HG02642 (cell line): ENCODE measurements around the gene RPS6KC1.
"Not testable (repeated sequence)": the region's sequence is repeated elsewhere in the genome, so short reads cannot be mapped to it uniquely, and the experiment has no call there.

Source experiments
- ATAC-seq: cut with Tn5 transposase; IDR thresholded peaks from one replicate; pipeline ENCODE4 v1.9.1; 2021; ENCODE audit warnings: mild to moderate bottlenecking; ENCODE audit not compliant: unreplicated experiment, poor library complexity

Gene RPS6KC1

DNA sequence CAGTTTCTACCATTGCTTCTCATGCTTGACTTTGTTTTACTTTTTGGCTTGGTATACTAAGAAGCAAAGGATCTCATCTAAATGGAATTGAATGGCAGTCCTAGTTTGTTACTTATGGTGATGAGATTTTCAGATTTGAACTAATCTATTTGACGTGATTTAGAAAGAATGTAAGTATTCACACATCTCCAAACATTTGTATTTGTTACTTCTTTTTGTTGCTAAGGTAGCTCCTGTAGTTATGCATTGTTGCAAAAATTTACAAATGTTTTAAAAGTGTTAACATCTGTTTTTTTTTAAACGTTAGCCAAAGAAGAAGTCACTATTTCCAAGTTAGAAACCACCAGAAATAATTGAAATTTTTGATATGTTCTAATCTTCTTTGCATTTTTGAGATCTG lies 222.5 kb downstream of the RPS6KC1 start:
- no peak for ATAC-seq

- ATAC-seq: no peak
These were observed 223.1 kb downstream of the RPS6KC1 start for GRCh38 chr1:213274140-213274539.

- no peak for ATAC-seq
These were observed 224.3 kb downstream of the RPS6KC1 start for GRCh38 chr1:213275293-213275692.

GRCh38 chr1:213276236-213276635 lies 225.2 kb downstream of the RPS6KC1 start:
- ATAC-seq: no peak

- no peak for ATAC-seq
These were observed 226.0 kb downstream of the RPS6KC1 start for GRCh38 chr1:213277036-213277435.

DNA sequence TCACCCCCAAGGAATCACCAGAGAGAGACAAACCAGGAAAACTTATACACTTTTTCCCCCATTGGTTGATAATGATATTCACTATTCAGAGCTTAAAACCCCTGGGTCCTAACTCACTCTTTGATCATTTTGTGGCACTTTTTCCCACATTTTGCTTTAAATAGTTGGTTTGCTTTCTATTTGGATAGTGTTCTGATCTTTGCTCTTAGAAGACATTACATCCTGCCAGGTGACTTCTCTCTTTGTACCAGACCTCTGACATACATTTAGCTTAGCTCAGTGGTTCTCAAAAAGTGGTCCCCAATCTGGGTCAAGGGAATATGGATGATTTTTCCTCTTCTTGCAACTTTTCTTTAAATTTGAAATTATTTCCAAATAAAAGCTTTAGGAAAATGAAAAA lies 228.4 kb downstream of the RPS6KC1 start:
- ATAC-seq: no peak

DNA sequence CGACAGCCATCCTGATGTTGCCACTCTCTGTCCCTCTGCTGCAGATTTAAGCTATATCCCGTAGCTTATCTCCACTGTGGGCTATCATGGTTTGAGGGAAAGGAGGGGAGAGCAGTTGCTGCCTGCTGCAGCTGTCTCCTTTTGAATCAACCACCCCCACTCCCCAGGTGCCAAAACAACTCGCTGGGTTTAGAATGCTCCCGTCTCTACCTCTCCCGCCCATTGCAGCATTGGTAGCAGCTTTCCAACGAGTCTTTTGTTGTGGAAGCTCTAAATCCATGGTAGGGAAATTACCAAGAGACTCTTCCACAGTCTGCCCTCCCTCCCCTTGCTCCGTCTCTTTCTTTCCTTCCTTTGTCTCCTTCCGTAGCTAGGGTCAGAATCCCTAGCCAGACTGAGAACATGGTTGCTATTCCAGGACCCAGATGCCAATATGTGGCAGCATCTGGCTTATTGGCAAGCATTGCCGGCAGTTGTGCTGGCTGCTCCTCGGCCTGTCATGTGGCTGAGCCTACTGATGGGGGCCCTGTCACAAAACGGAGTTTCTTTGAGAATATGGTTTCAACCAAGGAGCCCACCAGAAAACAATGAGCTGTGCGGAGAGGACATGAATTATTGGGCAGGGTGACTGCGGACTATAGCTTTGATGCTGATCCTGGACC lies 230.7 kb downstream of the RPS6KC1 start:
- no peak for ATAC-seq

DNA sequence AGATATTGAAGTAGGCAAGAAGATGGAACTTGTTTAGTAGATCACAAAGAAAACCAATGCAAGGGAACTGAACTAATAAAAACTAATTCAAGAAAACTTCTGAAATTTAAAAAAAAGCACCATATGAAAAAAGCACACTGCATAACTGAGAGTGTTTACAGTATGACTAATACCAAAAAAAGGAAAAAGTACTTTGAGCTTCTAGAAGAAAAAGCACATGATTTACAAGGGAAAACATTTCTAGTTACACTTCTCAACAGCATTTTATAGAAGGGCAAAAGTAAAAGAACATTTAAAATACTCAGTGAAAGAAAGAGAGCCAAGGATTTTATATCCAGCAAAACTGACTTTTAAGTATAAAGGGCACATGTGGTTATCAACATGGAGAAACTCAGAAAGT lies 233.6 kb downstream of the RPS6KC1 start:
- ATAC-seq: no peak

GRCh38 chr1:213286235-213286634 lies 235.2 kb downstream of the RPS6KC1 start:
- ATAC-seq: no peak

DNA sequence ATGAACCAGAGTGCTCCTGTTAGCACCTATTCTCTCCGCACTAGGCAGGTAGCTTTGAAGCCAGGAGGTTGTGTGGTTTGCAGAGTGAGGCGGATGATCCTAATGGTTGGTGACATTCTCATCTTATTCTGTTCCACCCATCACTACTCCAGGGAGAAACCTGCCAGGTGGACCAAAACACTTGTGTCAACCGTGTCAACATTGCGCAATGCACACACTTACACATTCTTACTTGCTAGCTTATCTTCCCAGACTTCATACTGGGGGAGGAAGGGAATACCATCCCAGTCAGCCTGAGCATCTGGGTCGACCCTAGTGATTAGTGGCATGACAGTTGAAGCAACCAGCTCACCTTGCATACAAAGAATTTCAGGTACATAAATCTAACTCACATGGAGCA lies 236.9 kb downstream of the RPS6KC1 start:
- no peak for ATAC-seq

- no peak for ATAC-seq
These were observed 240.5 kb downstream of the RPS6KC1 start for GRCh38 chr1:213291526-213291925.

DNA sequence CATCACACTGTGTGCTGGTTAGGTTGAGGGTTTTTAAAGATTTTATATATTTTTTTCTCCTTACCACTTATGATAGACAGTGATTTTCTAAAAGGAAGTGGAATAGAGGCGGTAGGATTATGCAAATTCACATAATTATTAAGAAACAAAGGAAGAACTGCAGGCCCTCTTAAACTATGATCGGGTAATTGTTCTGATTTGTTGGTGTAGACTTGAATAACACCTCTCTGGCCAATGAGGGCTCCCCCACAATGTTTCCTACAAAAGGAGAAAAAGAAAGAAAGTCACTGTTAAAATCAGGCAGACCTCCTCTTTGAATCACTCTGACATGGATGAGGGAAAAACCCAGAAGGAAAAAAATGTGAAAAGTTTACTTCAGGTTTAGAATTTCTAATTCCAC lies 241.6 kb downstream of the RPS6KC1 start:
- ATAC-seq: no peak

- ATAC-seq: no peak
These were observed 244.8 kb downstream of the RPS6KC1 start for GRCh38 chr1:213295860-213296259.

DNA sequence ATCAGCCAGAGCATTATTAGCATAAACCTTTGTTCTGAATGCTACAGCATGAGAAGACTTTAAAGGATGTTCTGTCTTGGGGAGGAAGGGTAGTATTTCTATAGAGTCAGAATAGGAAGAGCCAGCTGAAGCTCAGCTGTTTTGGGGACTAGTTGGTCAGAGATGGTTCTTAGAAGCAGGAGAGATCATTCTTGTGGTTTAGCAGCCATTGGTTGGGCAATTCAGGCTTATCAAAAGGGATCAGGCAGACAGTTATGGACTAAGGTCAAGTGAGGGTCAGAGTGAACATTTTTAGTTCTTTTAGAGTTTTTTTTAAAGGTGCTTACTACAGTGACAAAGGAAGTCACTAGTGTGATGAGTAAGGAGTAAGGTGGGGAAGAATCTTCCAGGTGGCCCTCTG lies 245.5 kb downstream of the RPS6KC1 start:
- ATAC-seq: no peak

DNA sequence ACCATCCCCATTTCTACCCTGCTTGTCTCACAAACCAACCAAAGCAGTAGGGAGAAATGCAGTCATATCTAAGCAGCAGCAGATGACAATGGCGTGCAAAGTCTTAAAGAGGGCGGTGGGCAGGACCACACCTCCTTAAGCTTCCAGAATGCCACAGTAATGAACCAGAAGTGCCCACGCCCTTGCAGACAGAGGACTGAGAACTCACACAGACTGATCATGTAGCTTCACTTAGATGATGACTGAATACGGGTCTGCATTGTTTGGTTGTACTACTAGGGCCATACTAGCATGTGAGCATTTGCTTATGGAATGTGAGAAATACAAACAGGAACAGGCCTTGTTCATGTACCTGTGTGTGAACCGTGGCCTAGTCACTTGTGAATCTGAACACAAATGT lies 246.0 kb downstream of the RPS6KC1 start:
- no peak for ATAC-seq

- no peak for ATAC-seq
These were observed 249.4 kb downstream of the RPS6KC1 start for GRCh38 chr1:213300433-213300832.

DNA sequence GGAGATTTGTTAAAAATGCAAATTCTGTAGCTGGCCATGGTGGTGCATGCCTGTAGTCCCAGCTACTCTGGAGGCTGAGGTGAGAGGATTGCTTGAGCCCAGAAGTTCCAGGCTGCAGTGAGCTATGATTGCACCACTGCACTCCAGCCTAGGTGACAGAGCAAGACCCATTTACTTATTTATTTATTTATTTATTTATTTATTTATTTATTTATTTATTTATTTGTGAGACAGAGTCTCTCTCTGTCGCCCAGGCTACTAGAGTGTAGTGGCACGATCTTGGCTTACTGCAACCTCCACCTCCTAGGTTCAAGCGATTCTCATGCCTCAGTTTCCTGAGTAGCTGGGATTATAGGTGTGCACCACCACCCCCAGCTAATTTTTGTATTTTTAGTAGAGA lies 250.5 kb downstream of the RPS6KC1 start:
- ATAC-seq: not testable (repeated sequence)

DNA sequence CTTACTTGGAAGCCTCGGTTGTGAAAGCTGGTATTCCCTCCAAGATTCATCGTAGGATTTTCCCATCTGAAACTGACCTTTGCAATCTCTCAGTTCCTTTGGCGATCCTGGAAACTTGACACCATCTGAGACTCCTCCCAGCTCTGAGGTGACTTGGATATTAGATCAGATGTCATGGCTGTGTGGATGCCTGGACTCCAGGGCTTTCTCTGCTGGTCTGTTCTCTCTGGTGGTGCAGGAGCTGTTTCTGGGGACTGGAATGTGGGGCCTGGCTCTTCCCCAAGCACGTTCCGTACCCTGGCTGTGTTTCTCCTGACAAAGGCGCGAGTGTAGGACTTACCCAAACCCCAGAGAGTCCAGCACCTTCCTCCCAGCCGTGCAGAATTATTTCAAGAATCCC lies 252.2 kb downstream of the RPS6KC1 start:
- ATAC-seq: no peak

- no peak for ATAC-seq
These were observed 264.5 kb downstream of the RPS6KC1 start for GRCh38 chr1:213315571-213315970.

- not testable (repeated sequence) for ATAC-seq
These were observed 267.4 kb downstream of the RPS6KC1 start for GRCh38 chr1:213318458-213318857.

DNA sequence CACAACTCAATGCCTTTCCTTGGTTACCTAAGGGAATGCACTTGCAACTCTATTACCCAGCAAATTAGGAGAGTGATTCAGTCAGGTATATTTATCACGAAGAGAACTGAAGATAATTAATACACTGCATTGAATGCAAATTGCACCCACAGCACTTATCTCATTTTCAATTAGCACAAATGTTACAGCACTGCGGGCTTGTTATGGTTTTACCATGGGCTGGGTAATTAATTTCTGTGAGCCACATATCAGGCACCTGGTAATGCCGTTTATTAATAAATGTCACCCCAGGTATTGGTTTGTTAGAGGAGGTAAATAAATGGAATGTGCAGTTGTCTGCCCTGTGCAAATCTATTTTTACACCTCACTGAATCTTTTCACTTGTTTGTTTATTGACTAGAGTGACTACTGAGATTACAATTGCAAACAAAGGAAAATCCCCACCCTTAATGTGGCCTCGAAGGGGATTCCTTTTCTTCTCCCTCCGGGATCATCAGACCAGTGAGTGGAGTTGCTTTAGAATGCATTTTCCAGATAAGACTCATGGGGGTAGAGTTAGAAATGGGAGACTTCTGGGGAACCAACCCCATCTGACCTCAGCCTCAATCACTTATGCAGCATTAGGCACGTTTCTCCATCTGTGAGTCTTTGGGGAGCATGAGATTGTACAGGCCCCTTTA lies 269.3 kb downstream of the RPS6KC1 start:
- no peak for ATAC-seq
